K562 (cell line): ENCODE measurements around the gene FAM149B1. TPM values are rescaled to one million over a fixed set of nuclear protein-coding genes. Genes with fewer than 3 reads are reported as not detected.

Experiments used
- ARID1B ChIP-seq: fragments of 450-650 bp; IDR thresholded peaks from 2 replicates; pipeline ENCODE4 v1.6.1; 2016; ENCODE audit warnings: antibody characterized with exemption, mild to moderate bottlenecking, inconsistent platforms
- CBFA2T3 ChIP-seq: fragments of 450-650 bp; IDR thresholded peaks from 2 replicates; pipeline ENCODE4 v1.6.1; 2017
- CSDE1 ChIP-seq, 2 experiments: fragments of 450-650 bp; IDR thresholded peaks; 2 replicates each; pipeline ENCODE4 v1.6.1; 2016; ENCODE audit warnings: mild to moderate bottlenecking in 1 of 2
- DPF2 ChIP-seq: fragments of 450-650 bp; IDR thresholded peaks from 2 replicates; pipeline ENCODE4 v1.6.1; 2016
- NBN ChIP-seq: fragments of 450-650 bp; IDR thresholded peaks from 2 replicates; pipeline ENCODE4 v1.6.1; 2016; ENCODE audit warnings: low read depth, mild to moderate bottlenecking
- NR4A1 ChIP-seq, 2 experiments: fragments of 250-450 bp in 1 of 2; fragments of 450-650 bp in 1 of 2; sonication (Bioruptor Pico) in 1 of 2; IDR thresholded peaks; 2 replicates each; pipeline versions ENCODE4 v1.4.0 to v1.6.1; 2016 to 2020; ENCODE audit warnings: mild to moderate bottlenecking in 2 of 2, missing compliant biosample characterization in 1 of 2, missing genetic modification characterization in 1 of 2, moderate library complexity in 1 of 2
- RBM39 ChIP-seq: fragments of 200-400 bp; formaldehyde crosslinking; optimal IDR thresholded peaks from 2 replicates; pipeline ENCODE3; 2018; ENCODE audit warnings: low read depth, low read length
- SMARCA4 ChIP-seq: fragments of 450-650 bp; IDR thresholded peaks from 2 replicates; pipeline ENCODE4 v1.6.1; 2016
- ZNF224 ChIP-seq: sonication (generic); formaldehyde crosslinking; IDR thresholded peaks from 2 replicates; pipeline ENCODE4 v1.8.0; 2022; ENCODE audit warnings: mild to moderate bottlenecking, missing genetic modification reagents
- polyA plus RNA-seq, 8 experiments: library from polyadenylated mRNA; depleted of rRNA in 4 of 8; stranded (reverse) in 5 of 8; unstranded in 3 of 8; fragments of >200 nt; fragmentation: Nextera tagmentation in 2 of 8; fragmentation: Illumina TruSeq in 1 of 8; extraction: Ambion mirVana in 2 of 8; extraction: Trizol in 1 of 8; gene quantifications; 2 replicates each; pipeline versions ENCODE4 v1.2.1 to v1.2.3, GENCODE V29; 2011 to 2014; ENCODE audit warnings: inconsistent platforms in 1 of 8, missing spikeins in 1 of 8
- total RNA-seq, 7 experiments: library from RNA; depleted of rRNA in 6 of 7; stranded (reverse); fragments of >200 nt in 6 of 7; fragmentation: Illumina TruSeq in 2 of 7; extraction: Trizol in 2 of 7; gene quantifications; 2 replicates each; pipeline versions ENCODE4 v1.2.1 to v1.2.3, GENCODE V29; 2011 to 2021; ENCODE audit warnings: low replicate concordance in 1 of 7
- TF ChIP-seq, protein P1 (sequence below): fragments of 250-450 bp; sonication (Bioruptor Pico); IDR thresholded peaks from 2 replicates; pipeline ENCODE4 v1.5.0; 2021; ENCODE audit warnings: mild to moderate bottlenecking, moderate library complexity
- TF ChIP-seq, protein P2 (sequence below): fragments of 250-450 bp; sonication (Bioruptor Pico); IDR thresholded peaks from 2 replicates; pipeline ENCODE4 v1.4.0; 2020
- TF ChIP-seq, protein P3 (sequence below): IDR thresholded peaks from 3 replicates; pipeline ENCODE4 v1.6.1; 2011; ENCODE audit warnings: borderline replicate concordance, mild to moderate bottlenecking, moderate library complexity; ENCODE audit not compliant: insufficient read length; ENCODE audit errors: extremely low read depth
- TF ChIP-seq, protein P4 (sequence below): fragments of 150-350 bp; IDR thresholded peaks from 2 replicates; pipeline ENCODE4 v1.6.1; 2014; ENCODE audit warnings: low read depth, mild to moderate bottlenecking, low read length, borderline replicate concordance

Gene FAM149B1
- total and polyA plus RNA-seq, 9 of the 15 experiments (the other 6 are each of a cell fraction or from before 2014, with no cell fraction given) = 4.2 to 18.5 (median 9.3) TPM

DNA sequence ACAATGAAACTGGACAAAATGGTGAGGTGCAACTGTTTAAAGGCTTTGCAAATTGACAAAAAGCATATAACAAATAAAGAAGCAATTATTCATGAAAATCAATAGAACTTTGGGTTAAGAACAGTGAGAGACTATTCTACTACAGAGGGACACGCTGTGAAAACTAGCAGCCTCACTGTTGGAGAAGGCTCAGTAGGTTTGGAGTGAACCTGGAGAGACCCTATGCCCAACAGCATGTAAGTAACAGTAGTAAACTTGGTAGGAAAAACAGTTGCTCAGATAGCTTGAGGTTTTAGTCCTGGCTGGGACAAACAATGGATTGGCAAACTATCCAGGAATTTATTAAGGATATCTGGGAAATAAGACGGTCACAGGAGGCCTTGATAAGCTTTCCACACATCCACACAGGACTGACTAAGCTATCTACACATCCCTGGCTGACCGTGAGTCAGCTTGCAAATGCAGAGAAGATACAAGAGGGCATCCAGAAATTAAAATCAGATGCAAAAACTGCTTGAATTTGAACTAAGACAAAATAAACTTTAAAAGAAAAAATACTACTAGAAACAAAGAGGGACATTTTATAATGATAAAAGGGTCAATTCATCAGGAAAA lies 15.9 kb downstream of the FAM149B1 start (continued):
- TF ChIP-seq, protein P1, sequence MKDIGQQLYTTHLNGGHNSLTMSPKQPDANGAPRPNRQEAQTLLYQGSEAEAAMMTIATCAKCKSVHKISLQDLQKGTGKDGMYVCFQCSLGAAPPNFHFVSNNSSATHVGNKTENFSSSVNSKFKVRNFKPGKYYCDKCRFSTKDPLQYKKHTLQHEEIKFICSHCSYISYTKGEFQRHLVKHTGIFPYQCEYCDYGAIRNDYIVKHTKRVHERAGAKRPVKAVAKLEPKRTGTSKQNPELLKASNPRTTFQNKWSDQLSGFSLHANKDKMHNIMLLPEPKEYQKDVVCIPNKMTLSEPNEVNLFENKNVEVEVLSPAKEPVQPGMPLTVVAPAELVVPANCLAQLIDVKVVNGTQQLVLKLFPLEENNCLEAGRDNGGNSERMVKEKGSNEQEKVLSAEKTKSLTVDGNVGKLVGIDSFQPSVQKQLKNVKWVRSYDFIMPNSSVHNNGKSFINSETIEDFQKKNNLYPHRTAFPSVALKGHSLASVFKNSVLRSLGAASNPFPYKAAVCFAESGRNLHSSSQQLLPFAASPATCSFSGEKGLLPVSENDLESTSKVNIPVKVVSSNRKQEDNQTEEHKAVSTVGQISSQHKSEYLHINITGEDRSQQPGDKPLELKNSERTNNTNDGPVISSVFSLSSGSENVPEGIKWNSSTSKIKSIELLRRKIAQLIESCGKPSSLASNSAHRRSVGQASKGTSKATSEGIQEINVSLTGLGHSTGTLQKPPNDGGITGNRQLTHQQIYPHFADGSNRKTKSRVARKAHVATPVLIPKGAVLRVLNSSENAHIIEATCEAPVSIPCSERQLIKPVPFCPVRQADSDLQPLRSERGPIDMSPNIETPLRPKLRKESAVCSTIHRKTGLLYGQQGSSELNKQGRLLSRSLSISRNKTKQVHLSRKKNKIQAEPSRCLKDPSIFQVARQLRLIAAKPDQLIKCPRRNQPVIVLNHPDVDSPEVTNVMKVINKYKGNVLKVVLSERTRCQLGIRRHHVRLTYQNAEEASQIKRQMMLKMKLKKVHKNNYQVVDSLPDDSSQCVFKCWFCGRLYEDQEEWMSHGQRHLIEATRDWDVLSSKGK (CRISPR knock-in tag) = no peak
- TF ChIP-seq NBN (no peak), NR4A1 (CRISPR knock-in tag; IDR thresholded peaks at IDR 0.05) (no peak), NR4A1 (tag; IDR thresholded peaks at IDR 0.05) (no peak), ZNF224 (CRISPR knock-in tag) (no peak), DPF2 (peak; percentile 57; the same call in 1 of the 2 replicates), ARID1B (peak; percentile 56; the same call in 1 of the 2 replicates), CSDE1 (IDR thresholded peaks at IDR 0.05) (no peak), CBFA2T3 (peak; percentile 51), SMARCA4 (peak; percentile 43; the same call in 1 of the 2 replicates), RBM39 (no peak)
- TF ChIP-seq, protein P2, sequence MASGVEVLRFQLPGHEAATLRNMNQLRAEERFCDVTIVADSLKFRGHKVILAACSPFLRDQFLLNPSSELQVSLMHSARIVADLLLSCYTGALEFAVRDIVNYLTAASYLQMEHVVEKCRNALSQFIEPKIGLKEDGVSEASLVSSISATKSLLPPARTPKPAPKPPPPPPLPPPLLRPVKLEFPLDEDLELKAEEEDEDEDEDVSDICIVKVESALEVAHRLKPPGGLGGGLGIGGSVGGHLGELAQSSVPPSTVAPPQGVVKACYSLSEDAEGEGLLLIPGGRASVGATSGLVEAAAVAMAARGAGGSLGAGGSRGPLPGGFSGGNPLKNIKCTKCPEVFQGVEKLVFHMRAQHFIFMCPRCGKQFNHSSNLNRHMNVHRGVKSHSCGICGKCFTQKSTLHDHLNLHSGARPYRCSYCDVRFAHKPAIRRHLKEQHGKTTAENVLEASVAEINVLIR = no peak
- TF ChIP-seq, protein P3, sequence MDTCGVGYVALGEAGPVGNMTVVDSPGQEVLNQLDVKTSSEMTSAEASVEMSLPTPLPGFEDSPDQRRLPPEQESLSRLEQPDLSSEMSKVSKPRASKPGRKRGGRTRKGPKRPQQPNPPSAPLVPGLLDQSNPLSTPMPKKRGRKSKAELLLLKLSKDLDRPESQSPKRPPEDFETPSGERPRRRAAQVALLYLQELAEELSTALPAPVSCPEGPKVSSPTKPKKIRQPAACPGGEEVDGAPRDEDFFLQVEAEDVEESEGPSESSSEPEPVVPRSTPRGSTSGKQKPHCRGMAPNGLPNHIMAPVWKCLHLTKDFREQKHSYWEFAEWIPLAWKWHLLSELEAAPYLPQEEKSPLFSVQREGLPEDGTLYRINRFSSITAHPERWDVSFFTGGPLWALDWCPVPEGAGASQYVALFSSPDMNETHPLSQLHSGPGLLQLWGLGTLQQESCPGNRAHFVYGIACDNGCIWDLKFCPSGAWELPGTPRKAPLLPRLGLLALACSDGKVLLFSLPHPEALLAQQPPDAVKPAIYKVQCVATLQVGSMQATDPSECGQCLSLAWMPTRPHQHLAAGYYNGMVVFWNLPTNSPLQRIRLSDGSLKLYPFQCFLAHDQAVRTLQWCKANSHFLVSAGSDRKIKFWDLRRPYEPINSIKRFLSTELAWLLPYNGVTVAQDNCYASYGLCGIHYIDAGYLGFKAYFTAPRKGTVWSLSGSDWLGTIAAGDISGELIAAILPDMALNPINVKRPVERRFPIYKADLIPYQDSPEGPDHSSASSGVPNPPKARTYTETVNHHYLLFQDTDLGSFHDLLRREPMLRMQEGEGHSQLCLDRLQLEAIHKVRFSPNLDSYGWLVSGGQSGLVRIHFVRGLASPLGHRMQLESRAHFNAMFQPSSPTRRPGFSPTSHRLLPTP = no peak
- TF ChIP-seq, protein P4, sequence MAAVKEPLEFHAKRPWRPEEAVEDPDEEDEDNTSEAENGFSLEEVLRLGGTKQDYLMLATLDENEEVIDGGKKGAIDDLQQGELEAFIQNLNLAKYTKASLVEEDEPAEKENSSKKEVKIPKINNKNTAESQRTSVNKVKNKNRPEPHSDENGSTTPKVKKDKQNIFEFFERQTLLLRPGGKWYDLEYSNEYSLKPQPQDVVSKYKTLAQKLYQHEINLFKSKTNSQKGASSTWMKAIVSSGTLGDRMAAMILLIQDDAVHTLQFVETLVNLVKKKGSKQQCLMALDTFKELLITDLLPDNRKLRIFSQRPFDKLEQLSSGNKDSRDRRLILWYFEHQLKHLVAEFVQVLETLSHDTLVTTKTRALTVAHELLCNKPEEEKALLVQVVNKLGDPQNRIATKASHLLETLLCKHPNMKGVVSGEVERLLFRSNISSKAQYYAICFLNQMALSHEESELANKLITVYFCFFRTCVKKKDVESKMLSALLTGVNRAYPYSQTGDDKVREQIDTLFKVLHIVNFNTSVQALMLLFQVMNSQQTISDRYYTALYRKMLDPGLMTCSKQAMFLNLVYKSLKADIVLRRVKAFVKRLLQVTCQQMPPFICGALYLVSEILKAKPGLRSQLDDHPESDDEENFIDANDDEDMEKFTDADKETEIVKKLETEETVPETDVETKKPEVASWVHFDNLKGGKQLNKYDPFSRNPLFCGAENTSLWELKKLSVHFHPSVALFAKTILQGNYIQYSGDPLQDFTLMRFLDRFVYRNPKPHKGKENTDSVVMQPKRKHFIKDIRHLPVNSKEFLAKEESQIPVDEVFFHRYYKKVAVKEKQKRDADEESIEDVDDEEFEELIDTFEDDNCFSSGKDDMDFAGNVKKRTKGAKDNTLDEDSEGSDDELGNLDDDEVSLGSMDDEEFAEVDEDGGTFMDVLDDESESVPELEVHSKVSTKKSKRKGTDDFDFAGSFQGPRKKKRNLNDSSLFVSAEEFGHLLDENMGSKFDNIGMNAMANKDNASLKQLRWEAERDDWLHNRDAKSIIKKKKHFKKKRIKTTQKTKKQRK = no peak
